SKM-1 treated with dmso at 0.1 percent for 144 hours (cell line): ENCODE data around the gene KANK4.
A peak's percentile ranks its signal among the peaks of the same experiment; 100 is the strongest.

ENCODE experiments used
- DNase-seq: peaks from one replicate; lab custom pipeline; 2025; ENCODE audit not compliant: unreplicated experiment; lab: John Stamatoyannopoulos, UW

KANK4 gene

DNA sequence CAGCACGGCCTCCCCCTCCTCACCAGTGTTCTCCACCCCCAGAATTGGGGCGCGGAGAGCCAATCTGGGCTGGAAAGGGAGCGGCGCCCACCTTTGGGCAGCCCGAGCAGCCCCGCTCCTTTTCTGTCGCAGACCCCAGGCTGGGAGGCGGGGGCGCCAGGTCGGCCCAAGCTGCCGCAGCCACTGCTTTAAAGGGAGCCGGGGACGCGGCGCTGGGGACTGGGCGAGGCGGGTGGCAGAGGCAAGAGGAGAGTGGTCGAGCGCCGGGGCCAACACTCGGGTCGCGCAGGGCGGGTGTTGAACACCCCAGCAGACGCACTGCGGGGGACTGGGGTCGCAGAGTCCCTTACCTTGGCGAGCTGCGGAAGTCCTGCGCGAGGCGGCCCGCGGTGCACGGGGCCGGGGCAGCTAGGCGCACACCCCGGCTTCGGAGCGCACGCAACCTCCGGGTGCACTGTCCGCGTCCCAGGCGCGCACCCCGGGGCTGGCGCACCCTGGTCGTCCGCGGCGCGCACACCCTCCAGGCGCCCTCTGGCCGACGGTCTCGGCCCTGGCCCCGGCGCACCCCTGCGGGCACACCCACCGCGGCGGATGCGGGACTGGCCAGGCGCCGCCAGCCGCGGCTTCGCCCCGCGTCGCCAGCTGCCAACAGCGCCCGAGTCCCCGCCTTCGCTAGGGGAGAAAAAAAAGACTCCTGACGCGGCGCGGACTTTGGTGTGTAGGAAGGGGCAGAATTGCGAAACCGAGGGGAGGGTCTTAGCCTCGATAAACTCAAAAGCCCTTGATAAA, at the start of gene KANK4:
TSS of gene KANK4 (minus strand) at position 679 of the 789 bp plus-strand sequence. CDS start 37,870 bp downstream, outside the sequence.
- DNase-seq: no peak

DNA sequence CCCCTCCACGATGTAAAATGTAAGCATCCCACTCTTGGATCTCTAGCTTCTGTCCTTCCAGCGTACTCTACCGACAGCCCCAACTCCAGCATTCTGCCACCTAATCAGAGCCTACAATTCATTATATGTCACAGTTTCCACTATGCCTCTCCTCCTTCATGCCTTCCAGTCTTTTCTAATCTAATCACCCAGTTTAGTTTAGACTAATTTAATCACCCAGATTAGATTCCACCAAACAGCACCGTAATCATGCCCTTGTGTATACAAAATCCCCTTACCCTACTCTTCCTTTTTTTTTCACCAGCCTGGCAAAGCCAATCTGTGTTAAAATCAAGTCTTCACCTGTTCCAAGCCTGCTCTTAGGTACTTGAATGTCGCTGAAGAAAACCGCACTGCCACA, 49.8 kb upstream of the KANK4 start:
- DNase-seq: no peak

DNA sequence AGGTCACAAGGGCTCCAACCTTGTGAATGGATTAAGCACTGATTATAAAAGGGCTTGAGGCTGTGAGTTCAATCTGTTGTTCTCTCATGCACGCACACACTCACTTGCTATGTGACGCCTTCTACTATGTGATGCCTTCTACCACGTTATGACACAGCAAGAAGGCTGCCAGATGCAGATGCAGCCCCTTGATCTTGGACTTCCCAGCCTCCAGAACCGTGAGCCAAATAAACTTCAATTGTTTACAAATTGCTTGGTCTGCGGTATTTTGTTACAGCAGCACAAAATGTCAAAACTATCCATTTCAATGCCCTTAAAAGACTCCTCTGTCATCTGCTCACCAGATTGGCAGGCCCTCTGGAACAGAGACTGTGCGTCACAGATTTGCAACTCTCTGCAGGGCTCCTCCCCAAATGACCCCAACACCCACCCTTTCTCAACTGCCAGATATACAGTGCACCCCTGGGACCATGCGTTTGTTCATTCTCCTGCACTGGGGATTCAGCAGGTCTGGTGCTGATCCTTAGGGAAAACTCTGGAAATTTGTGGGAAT, 47.8 kb upstream of the KANK4 start:
- DNase-seq: no peak

DNA sequence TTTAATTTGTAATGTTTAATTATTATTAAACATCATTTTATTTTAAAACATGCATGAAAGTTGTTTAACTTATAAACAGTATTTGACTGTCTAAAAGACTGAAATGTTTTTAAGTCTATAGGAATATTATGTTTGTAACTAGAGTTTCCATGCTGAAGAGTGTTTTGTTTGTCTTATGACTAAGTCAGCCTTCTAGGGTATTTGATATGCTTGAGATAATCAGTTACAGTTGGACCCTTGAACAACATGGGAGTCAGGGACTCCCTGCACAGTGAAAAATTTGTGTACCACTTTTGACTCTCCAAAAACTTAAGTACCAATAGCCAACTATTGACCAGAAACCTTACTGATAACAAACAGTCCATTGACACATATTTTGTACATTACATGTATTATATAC, 45.5 kb upstream of the KANK4 start:
- no peak for DNase-seq

DNA sequence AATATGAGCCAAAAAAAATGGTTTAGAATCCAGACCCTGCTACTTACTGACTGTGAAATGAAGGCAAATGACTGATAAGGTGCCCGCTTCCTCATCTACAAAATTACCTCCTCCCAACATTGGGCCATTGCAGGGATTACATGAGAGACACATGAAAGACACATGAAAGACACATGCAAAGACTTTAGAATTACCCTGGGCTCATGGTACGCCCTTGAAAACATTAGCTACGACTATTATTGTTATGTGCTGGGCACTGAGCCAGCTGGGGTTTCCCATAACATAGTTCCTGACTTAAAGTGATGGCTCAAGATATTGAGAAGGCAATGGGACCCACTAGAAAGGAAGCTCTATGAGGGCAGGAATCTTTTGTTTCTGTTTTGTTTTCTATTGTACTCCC, 43.7 kb upstream of the KANK4 start:
- DNase-seq: no peak

DNA sequence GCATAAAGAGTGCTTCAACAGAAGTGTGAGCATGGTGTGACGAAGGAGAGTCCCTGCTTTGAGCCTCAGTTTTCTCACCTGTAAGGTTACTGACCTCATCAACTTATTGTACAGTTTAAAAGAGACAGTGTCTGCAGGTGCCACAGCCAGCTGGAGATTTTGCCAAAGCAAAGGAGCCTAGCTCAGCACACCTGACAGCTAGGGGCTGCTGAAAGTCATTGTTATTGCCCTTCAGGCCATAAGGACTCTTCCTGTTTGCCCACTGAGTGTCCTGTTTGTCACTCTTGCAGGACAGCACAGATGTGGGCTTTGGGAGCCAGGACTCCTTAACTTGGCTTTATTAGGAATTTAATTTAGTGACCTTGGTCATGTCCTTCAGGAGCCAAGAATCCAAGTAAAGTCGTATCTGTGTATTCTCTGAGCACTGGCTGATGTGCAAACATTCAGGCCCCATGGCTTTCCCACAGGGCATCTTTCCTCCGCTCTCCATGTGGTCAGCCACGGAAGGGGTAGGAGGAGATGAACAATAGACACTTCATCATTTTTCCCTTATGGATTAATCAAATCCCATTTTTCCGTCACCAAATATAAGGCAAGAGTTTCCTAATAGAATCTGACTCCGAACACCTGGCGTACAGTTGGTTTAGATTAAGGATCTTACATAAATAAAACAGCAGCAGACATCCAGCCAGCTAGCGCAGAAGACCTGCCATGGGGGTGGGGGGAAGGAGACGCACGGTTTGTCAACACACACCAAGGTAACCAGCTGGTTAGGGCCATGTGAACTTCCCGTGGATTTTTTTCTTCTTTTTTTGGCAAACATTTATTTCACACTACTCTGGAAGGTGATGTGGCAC, 43.1 kb upstream of the KANK4 start:
- no peak for DNase-seq

DNA sequence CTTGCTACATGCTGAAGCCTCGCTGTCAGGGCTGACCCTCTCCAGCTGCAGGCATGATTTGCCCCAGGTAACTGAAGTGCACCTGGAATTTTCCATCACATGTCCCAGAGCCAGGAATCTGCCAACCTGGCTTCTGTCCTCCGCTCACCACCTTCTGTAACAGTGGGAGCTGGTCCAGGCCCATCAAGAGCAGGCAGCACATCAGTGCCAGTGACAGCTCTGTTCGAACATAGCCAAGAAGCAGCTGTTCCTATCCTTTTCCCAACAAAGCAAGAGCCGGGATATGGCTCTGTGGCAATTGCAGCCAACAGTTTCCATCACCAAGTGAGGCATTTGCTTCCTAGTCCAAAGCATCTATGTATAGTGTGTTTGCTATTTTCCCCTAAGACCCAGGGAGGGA, 42.2 kb upstream of the KANK4 start:
- no peak for DNase-seq

DNA sequence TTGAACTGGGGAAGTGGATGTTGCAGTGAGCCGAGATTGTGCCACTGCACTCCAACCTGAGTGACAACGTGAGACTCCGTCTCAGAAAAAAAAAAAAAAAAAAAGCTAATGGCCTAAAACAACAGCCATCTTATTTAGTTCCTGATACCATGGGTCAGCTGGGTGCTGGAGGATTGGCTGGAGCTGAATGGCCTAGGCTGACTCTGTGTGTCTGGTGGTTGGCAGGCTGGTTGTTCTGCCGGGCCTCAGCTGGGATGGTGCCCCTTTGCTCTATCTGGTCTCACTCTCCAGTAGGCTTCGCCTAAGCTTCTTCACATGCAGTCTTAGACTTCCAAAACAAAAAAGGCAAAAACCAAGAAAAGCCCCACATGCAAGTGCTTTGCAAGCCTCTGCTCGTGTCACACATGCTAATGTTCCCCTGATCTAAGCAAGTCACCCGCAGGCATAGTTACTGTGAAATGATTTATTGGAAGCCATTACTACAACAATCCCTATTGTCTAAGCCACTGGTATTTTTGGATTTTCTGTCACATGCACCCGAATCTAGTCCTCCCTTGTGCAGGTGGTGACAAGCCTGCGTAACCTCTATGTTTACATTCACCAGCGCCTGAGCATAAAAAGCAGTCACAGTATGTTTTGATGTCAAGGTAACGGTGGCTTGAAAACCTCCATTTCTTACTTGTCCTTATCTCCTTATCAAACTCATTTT, 39.6 kb upstream of the KANK4 start:
- no peak for DNase-seq

DNA sequence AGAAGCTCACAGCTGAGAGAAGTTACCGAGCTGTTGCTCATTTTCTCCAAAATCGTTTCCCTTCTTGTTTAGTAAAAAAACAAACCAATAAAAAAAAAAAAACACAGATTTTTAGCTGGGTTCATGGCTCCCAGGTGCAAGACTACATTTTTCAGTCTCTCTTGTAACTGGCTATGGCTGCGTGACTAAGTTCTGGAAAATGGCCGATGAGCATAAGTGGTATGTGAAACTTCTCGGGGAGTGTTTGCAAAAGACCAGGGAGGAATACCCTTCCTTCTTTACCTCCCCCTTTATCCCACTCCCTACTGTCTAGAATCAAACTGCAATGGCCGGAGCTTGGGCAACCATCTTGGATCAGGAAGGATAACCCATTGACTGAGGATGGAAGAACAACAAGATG, 38.7 kb upstream of the KANK4 start:
- DNase-seq: no peak

DNA sequence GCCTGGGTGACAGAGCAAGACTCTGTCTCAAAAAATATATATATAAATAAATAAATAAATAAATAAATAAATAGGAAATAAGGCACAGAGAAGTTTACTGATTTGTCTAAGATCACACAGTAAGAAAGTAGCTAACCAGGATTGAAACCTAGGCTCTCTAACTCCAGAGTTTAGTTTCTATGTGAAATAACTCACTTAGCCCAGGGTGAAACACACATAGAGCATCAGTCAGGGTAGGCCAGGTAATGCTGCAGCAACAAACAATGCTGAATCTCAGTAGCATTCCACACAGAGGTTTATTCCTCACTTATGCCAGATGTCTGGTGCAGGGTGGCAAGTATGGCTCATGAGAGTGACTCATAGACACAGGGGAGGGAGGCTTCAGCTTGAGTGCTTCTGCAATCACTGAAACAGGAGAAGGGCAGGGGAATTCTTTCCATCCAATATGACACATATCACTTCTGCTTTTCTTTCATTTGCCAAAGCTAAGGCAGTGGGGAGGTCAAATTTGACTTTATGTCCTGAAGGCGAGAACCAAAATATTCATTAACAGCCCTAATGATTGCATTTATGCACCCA, 37.1 kb upstream of the KANK4 start:
- peak; percentile 62 for DNase-seq

DNA sequence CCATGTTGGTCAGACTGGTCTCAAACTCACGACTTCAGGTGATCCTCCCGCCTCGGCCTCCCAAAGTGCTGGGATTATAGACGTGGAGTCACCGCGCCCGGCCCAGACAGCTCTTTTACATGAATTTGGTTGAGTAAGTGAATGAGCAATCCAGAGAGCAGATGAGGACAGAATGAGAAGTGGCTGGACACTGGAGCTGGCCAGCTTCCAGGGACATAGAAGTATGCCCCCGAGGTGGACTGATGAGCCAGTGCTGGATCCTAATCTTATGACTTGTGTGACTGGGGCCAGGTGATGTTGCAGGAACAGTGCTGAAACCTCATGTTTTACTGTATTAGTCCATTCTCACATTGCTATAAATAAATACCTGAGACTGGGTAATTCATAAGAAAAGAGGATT, 35.9 kb upstream of the KANK4 start:
- DNase-seq: no peak

DNA sequence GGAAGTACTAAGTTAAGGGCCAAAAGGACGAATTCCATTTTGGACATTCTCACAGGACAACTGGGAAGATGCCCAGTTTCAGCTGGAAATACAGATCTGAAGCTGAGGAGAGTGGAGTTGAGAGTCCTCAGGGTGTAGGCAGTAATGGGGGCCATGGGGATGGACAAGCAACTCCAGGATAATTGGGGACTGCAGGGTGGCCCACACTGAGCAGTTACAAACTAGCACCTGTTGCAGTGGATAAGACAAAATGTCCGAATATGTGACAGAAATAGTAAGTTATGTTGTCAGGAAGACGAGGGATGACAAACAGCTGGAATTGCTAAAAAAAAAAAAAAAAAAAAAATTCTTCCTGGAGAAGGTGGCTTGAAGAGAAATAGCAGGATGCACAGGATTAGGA, 34.6 kb upstream of the KANK4 start:
- no peak for DNase-seq

DNA sequence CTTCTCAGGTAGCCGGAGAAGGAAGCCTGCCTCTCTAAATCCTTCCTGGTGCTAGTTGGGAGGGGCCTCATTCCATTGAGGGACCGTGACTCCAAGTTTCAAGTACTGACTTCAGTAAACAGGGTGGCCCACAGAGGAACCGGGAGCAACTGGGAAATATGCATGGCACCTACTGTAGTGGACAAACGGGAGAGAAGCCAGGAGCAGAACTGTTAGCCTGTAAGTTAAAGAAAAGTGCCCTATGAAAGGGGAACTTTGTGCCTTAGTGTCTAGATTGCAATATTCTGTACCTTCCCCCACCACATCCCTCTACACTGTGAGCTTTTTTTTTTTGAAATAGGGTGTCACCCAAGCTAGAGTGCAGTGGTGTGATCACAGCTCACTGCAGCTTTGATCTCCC, 33.2 kb upstream of the KANK4 start:
- peak; percentile 79 for DNase-seq

DNA sequence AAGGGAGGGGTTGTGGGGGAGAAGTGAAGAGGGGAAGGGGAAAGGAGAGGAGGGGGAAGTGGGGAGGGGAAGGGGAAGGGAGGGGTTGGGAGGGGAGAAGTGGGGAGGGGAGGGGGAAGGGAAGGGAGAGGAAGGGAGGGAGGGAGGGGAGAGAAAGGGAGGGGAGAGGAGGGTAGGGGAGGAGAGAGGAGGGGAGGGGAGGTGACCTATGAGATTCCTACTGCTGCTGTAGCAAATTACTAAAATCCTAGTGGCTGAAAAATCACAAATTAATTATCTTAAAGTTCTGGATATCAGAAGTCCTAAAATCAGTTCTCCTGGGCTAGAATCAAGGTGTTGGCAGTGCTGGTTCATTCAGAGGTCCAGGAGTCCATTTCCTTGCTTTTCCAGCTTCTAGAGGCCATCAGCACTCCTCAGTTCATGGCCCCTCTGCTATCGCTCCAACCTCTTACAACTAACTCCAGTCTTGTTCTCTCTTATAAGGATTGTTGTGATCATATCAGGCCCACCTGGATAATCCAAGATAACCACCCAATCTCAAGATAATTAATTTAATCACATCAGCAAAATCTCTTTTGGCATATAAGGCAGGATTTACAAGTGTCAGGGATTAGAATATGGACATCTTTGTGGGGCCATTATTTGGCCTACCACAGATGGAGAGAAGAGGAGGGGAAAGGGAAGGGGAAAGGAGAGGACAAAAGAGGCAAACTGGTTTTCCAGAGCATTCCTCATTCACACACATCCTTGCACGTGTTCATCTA, 30.4 kb upstream of the KANK4 start:
- no peak for DNase-seq

DNA sequence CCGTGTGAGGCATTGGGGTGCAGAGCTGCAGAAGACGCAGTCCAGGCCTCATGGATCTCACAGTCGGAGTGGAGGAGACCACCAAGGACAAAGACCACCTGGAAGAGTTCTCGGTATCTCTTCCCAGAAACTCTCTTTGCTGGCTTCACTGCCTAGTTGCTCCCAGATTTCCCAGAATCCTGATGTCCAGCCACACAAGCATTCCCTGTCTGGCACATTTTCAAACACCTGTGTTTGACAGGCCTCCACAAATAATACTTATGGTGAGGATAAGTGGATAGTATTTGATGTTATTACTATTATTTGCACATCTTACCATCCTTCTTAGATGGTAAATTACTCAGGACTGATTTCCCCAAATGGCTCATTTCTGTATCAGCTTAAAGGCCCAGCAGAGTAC, 27.7 kb upstream of the KANK4 start:
- DNase-seq: no peak

DNA sequence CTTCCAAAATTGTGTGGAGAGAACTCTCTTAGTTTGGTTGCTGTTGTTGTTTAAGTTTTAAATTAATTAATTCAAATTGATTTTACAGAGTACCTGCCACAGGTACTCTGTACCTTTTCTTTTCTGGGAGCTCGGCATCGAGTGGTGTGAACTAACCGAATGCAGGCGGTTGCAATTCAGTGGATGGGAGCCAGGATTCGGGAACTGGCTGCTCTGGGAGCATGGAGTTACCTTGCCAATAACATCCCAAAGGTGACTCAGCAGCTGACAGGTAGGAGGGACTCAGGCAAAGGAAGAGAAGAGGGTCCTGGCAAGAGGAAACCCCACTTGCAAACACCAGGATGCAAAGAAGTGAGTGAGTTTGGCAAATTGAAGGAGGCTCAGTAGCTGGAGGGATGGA, 24.7 kb upstream of the KANK4 start:
- DNase-seq: no peak

DNA sequence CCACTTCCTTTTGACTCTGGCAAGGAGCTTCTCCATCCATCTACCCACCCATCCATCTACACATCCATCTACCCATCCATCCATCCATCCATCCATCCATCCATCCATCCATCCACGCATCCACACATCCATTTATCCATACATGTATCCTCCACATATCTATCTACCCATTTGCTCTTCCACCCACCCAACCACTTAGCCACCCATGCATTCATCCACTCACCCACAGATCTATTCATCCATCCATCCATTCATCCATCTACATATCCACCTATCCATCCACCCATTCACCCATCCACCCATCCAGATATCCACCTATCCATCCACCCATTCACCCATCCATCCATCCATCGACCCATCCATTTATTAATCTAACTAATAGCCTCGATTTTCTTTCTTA, 23.0 kb upstream of the KANK4 start:
- DNase-seq: no peak

DNA sequence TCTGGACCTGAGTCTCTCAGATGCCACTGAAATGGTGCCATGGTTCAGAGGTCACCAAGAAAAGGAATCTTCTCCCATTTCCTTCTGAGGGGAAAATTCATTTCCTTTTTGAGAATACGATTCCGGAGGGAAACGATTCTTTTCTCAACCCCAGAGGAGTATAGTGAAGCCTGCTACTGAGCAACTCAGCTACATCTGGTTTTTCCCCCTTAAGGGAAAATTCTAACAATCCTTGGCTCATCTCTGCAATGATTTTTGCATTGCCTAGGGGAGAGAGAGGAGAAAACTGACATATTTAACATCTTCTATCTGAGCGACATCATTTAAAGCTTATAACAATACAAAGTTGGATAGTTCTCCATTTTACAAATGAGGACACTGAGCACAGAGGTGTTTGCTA, 22.4 kb upstream of the KANK4 start:
- no peak for DNase-seq

DNA sequence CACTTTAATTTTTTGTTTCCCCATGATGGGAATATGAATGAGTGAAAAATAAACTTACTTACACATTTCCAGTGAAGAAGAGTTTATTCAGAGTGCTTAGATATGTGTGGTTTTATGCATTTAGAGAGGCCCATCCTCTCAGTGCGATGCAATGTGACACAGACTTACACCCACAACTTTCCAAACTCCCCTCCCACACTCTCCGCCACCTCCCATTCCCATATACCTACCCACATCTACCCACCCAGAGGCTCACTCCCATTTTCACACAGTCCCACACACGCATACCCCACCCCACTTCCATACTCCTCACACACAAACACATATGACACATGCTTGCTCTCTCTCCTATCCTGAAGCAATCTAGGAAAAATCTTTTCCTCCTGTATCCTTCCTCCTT, 21.9 kb upstream of the KANK4 start:
- DNase-seq: no peak
